ENCODE measurements around the gene CLRN2.
"Not testable (repeated sequence)": the region's sequence is repeated elsewhere in the genome, so short reads cannot be mapped to it uniquely, and the experiment has no call there.

Gene CLRN2

DNA sequence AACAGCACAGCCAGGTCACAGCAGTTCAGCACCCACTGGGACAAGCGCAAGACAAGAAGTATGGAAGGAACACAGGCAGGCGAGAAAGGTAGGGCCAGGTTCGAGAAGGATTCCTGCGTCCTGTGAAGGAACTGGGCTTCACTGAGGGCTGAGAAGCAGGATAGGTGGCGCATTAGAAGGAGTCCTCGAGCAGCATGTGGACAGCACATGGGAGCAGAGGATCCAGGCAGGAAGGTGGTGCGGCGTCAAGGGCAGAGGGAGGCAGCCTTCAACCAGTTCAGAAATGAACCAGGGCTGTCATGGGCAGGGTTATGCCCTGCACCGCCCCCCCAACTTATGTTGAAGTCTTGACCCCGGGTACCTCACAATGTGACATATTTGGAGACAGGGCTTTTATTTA, 31.3 kb downstream of the CLRN2 start:
- no peak for FAIRE-seq

DNA sequence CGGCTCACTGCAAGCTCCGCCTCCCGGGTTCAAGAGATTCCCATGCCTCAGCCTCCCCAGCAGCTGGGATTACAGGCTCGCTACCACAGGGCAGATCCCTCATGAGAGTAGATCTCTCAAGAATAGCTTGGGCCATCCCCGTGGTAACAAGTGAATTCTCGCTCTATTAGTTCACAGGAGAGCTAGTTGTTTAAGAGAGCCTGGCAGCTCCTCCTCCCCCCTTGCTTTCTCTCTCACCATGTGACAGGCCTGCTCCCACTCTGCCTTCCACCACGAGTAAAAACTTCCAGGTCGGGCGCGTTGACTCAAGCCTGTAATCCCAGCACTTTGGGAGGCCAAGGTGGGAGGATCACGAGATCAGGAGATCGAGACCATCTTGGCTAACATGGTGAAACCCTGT, 31.7 kb downstream of the CLRN2 start:
- no peak for FAIRE-seq

DNA sequence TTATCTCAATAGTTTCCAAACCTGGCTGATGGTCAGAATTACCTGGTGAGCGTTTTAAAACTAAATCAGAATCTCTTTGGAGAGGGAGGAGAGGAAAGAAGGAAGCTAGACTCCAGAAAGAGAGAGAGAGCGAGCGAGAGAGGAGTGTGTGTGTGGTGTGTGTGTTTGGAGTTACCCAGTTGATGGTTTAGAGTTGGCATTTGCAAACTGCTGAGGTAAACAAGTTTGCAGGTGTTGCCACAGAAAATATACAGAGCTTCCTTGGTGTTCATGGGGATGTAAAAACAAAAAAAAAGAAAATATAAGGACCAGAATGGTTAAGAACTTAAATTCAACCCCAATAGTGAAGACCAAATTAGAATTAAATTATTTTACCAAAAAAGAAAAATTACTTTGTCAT, 35.6 kb downstream of the CLRN2 start:
- FAIRE-seq = no peak

DNA sequence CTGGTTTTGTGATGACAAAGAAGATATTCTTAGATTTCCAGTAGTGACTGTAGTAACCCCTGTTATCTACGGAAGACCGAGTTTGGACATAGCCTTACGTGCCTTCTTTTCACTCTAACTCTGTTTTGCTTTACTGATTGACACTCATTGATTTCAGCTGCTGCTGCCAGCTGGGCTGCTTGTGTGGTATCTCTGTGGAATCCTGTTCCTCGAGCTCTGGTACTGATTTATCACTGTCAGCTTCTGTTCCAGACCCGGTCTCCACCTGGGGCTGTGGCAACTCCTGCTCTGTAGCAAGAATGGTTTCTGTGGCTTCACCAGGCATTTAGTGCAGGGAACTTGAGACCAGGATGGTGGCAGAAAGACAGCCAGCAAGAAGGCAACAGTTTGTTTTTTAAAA, 37.5 kb downstream of the CLRN2 start:
- FAIRE-seq = no peak

DNA sequence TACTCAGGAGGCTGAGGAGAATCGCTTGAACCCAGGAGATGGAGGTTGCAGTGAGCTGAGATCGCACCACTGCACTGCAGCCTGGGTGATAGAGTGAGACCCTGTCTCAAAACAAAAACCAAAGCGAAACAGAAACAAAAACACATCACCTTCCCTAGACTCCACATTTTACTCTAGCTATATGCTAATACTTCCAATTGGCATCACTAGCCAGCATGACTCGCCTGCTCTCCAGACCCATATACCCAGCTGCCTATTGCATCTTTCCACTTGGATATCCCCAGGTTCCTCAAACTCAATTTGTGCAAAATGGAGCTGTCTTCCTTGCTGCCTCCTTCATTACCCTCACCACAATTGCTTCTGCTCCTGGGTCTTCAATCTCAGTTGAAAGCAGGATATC, 39.6 kb downstream of the CLRN2 start:
- FAIRE-seq = no peak

DNA sequence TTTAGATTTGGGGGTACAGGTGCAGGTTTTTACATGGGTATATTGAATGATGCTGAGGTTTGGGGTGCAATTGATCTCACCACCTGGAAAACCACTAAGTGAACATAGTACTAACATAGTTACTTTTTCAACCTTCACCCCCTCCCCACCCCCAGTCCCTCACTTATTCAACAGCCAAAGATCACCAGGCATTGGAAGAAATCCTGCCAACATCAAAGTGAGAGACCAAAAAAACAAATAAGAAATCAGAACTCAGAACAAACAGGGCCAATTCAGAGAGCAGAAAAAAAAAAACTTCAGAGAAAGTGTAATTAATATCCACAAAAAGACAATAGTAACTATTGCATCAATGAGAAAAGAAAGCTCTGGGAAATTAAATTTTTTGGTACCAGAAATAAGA, 41.5 kb downstream of the CLRN2 start:
- FAIRE-seq = no peak

DNA sequence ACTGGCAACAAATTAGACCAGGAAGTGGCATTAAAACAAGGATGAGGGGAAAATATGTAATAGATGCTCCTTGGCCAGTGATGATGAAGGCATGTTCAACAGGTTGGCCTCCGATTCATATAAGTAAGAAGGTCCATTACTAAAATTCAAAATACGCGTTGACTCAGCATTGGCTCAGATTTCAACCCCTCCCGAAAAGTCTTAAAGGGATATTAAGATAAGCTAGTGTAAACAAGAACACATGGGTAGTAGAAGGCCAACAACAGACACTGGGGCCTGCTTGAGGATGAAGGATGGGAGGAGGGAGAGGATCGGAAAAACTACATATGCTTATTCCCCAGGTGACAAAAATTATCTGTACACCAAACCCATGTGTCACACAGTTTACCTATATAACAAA, 42.9 kb downstream of the CLRN2 start:
- FAIRE-seq = no peak

DNA sequence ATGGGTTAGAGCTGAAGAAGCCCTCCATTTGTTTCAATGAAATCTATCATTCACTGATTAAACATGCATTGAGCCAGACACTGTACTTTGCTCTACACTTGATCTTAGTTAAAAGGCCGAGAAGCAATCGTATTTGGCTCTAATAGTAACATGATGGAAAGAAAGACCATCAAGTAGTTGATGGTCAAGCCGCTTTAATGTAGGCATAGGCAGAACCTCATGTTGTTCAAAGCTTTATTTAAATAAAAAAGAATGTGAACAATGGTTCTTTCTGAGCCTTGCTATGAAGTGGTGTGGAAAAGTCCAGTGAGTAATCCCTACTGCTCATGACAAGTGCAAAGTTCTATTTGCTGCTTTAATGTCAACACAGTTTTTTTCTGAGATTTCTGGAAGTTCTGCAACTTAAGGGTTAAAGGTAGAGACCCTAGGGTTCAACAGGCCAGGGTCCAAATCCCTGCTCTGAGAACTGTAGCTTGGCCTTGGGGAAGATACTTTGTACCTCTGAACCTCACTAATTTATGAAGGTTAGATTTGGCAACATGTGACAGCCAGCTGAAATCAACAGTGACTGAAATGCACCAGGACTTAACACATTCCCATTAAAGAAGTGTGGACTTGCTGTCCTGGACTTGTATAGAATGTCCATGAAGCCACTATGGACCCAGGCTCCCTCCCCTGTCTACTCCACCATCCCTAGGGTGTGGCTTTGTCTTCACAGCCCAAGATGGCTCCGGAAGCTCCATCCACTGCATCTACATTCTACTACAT, 44.2 kb downstream of the CLRN2 start:
- no peak for FAIRE-seq

DNA sequence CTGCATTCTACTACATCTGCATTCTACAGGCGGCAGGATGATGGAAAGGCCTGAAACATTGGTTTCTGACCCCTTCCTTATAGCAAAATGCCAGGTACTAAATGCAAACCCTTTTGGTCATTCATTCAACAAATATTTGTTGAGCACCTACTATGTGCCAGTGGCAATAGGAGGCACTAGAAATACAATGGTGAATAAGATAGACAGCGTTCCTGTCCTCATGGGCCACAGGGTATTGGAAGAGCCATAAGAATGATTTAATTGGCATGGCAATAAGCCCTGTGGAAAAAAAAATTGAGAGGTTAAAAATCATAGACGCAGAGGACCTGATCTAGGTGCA, 44.7 kb downstream of the CLRN2 start:
- no peak for FAIRE-seq

DNA sequence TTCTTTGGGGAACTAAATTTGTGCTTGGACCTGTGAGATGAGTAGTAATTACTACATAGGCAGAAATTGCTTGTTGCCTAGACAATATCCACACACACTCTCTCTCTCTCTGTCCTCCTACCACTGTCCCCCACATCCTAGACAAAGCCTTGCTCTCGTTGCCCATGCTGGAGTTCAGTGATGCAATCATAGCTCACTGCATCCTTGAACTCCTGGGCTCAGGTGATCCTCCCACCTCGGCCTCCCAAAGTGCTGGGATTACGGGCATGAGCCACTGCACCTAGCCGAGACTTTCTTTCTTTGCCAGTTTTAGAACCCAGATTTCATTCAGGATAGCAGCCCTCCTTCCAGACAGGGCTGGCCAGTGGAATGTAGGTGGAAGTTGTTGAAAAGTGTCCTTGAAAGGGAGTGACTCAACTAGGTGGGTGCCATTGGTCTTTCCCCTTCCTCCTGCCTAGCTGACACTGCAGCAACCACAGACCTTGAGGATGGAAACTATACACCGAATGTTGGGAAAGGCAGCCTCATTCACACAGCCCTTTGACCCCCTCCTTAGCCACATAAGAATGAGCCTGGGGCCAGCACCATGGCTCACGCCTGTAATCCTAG, 45.2 kb downstream of the CLRN2 start:
- no peak for FAIRE-seq

DNA sequence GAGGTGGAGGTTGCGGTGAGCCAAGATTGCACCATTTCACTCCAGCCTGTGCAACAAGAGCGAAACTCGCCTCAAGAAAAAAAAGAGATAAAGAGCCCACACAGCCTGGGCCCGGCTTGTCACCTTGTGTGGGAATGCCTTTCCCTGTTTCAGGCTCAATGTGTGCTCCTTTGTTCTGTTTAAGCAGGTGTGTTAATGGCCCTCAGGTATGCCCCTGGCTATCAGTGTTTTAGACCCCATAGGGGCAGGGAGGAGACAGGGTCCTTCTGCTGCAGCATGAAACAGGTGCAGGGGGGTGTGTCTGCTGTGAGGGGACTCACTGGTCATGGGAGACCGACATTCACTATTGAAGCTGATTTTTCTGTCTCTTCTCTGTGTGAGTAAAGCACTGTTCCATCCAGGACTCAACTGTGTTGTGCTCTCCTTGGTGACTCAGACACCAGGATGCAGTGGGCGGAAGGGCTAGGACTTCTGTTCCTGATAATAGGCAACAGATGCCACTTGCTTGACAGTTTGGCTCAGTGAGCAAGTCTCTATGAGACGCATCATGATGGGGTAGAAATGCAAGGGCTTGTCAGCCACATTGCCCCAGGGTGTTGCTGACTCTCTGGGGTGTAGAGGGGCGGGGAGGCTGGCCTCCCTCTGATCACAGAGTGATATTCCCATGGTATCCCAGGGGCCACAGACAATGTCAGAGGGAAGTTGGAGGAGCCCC, 46.4 kb downstream of the CLRN2 start:
- no peak for FAIRE-seq

DNA sequence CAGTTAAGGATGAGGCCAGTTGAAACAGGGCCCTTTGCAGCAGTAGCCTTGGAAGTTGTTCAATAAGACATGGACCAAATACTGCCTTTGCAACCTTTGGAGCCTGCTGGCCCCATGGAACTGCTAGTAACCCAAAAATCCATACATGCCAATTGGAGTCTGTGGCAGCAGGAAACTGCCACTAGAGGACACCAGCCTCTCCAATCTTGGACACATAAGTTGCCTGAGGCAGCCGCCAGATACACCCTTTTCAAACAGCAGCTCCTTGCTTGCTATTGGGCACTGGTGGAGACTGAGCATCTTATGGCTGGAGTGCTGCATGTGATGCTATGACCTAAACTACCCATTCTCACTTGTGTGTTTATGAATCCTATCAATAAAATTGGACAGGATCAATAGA, 47.2 kb downstream of the CLRN2 start:
- FAIRE-seq = no peak

DNA sequence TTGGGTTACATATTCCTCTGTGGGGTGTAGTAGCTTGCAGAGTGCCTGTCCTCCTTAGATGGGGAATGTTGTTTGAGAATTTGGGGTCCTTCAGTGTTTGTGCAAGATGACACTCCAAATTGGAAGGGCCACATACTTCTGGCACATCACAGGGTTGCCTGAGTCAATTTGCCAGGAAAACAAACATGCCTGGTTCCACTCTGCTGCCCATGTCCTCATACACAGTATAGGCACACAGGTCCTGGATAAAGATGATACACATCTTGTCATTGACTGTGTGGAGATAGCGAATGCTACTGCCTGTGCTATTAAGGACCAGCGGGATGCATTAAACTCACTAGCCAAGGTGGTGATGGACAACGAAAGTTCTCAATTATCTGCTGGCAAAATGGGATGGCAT, 50.9 kb downstream of the CLRN2 start:
- FAIRE-seq = no peak

DNA sequence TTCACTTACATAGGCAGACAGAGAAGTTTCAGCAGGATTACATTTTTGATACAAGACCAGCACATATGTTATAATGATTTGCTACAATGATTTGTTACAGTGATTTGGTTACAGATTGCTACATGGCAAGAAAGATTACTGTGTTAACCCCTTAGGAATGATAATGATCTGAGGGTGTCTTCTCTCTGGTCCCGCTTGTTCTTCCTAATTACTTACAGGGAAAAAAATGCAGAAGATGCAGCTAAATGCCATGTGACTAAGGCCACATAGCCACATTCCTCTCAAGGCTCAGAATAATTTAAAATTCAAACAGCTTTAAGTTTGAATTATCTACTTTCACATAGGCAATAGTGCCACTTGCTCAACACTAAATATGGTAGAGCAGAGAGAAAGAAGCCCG, 52.3 kb downstream of the CLRN2 start:
- FAIRE-seq = no peak

DNA sequence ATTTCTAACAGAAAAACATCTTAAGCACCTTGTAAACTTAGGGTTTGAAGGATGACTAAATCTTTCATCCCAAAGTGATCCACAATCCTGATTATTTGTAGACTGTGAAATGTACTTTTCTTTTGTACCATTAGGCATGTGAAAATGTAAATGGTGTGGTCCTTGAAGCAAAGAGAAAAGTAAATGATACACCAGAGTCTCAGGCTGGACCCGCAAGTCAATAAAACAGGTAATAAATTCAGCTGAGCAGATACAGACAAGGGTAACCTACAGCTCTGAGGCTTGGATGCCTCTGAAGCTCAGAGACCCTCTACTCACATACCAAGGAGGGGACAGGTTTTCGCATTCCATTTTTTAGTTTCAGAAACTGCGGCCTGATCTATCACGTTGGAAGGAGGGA, 59.2 kb downstream of the CLRN2 start:
- FAIRE-seq = no peak

DNA sequence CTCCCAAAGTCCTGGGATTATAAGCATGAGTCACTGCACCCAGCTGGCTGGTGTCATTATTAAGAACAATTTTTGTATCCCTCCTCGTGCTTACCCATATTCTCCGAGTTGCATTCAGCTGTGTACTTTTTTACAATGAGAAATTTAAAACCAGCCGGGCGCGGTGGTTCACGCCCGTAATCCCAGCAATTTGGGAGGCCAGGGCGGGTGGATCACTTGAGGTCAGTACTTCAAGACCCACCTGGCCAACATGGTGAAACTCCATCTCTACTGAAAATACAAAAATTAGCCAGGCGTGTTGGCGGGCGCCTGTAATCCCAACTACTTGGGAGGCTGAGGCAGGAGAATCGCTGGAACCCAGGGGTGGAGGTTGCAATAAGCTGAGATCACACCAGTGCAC, 60.2 kb downstream of the CLRN2 start:
- FAIRE-seq = not testable (repeated sequence)

All from colon (tissue), 2 donors.